ENCODE measurements around the gene DLX6.

Gene DLX6

GRCh38 chr7:97039374-97040065 lies 34.2 kb downstream of the DLX6 start:
- intact Hi-C loops (cut with DNase I): no loop called here

GRCh38 chr7:97043281-97043680 lies 37.9 kb downstream of the DLX6 start:
- intact Hi-C loops (cut with DNase I): no loop called here

More at GRCh38 chr7:97039374-97040065, 34.2 kb downstream of the DLX6 start:
- no peak for DNase-seq

More at GRCh38 chr7:97043281-97043680, 37.9 kb downstream of the DLX6 start:
- DNase-seq: no peak

All from head of caudate nucleus (tissue), 42 donors.